Skeletal muscle satellite cell (primary cell): Measurements from ENCODE around the gene NHP2.

Experiments used
- H3K27me3 ChIP-seq: 2 replicates; pipeline ENCODE4 v1.7.0; 2013; ENCODE audit warnings: low read length; ENCODE audit not compliant: control insufficient read depth, insufficient read depth
- H3K36me3 ChIP-seq: 2 replicates; pipeline ENCODE4 v1.7.0; 2013; ENCODE audit warnings: mild to moderate bottlenecking, control low read depth, low read length; ENCODE audit not compliant: insufficient read depth
- H3K4me1 ChIP-seq: 2 replicates; pipeline ENCODE4 v1.7.0; 2013; ENCODE audit warnings: low read length; ENCODE audit not compliant: control insufficient read depth, insufficient read depth
- H3K4me2 ChIP-seq: 2 replicates; pipeline ENCODE4 v1.7.0; 2013; ENCODE audit warnings: mild to moderate bottlenecking, low read length
- H3K4me3 ChIP-seq: 2 replicates; pipeline ENCODE4 v1.7.0; 2013; ENCODE audit warnings: low read length
- H3K9ac ChIP-seq: 2 replicates; pipeline ENCODE4 v1.7.0; 2013; ENCODE audit warnings: mild to moderate bottlenecking, low read depth, low read length, moderate library complexity
- H3K9me3 ChIP-seq: replicated peaks from 2 replicates; pipeline ENCODE4 v1.7.0; 2013; ENCODE audit warnings: mild to moderate bottlenecking, control low read depth, low read length

The NHP2 gene

DNA sequence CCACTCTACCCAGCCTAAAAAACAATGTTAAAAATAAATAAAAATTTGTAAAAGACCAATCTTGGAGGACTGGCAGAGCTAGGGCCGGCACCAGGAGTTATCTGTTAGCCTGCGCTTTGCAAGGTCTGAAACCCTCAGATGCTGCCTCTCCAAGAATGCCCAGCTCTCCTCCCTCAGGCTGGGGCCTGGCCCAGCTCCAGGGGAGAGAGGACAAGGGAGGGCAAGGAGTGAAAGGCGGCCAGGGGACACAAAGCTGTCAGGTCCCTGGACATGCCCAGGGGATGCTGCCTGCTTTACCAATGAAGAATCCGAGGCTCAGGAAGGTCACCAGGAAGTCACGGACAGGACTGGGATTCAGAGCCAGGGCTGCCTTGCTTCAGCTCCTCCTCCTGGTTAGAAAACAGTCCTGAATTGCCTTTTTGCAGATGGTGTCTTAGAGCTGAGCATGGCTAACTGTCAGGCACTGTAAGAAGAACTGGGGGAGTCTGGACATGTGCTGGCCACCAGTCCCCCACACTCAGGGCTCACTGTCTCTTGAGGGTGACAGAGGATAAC lies 45.9 kb downstream of the NHP2 start:
- Histone ChIP-seq H3K9me3 (peaks cover 4% of the 10 kb centered on the region), H3K4me2 (no peak overlapping the region), H3K9ac (no peak overlapping the region), H3K36me3 (no peaks in the 10 kb centered on the region), H3K27me3 (peaks cover 36% of the 10 kb centered on the region), H3K4me3 (no peak overlapping the region), H3K4me1 (no peaks in the 10 kb centered on the region)

DNA sequence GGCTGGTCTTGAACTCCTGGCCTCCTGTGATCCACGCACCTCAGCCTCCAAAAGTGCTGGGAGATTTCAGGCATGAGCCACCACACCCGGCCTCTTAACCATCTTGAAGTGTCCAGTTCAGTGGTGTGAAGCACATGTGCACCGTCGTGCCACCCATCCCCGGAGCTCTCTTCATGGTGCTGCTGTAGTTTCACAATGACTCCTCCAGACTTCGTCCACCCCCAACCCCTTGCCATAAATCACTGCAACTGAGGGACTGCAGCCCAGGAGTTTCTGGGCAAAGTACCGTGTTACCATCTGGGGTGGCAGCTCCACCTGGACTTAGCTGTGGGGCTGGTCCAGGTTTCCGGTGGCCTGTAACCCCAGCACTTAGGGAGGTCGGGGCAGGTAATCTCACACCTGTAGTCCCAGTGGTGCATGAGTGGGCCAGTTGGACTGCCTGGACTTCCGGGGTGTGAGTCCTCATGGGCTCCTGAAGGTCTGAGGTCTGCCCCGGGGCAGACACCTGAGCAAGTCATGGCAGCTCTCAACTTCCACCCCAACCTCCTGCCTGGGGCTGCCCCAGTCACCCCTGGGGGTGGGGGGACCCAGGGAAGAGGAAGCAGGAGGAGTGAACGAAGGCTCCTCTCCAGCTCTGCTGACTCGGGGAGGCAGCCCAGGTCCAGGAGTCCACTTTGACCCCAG lies 47.0 kb downstream of the NHP2 start:
- Histone ChIP-seq H3K9ac (no peak overlapping the region), H3K4me3 (no peak overlapping the region), H3K27me3 (peaks cover 25% of the 10 kb centered on the region), H3K36me3 (no peaks in the 10 kb centered on the region), H3K4me2 (no peak overlapping the region), H3K4me1 (no peaks in the 10 kb centered on the region), H3K9me3 (no peaks in the 10 kb centered on the region)

DNA sequence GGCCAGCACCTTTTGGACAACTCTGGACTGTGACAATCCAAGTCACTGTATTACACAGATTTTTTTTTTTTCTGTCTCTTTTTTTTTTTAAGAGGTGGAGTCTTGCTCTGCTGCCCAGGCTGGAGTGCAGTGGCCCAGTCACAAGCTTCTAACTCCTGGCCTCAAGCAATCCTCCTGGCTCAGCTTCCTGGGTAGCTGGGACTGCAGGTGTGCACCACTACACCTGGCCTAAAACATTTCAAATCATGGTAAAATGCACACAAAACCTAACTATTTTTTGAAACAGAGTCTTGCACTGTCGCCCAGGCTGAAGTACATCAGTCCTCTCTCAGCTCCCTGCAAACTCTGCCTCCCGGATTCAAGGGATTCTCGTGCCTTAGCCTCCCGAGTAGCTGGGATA lies 47.6 kb downstream of the NHP2 start:
- Histone ChIP-seq H3K27me3 (peaks cover 24% of the 10 kb centered on the region), H3K9me3 (no peaks in the 10 kb centered on the region), H3K36me3 (no peaks in the 10 kb centered on the region), H3K4me3 (no peak overlapping the region), H3K4me1 (no peaks in the 10 kb centered on the region), H3K9ac (no peak overlapping the region), H3K4me2 (no peak overlapping the region)

GRCh38 chr5:178104492-178104891 lies 49.2 kb downstream of the NHP2 start:
- Histone ChIP-seq H3K4me3 (no peak overlapping the region), H3K27me3 (peaks cover 16% of the 10 kb centered on the region), H3K36me3 (no peaks in the 10 kb centered on the region), H3K9me3 (no peaks in the 10 kb centered on the region), H3K4me1 (no peaks in the 10 kb centered on the region), H3K9ac (no peak overlapping the region), H3K4me2 (no peak overlapping the region)

- H3K9me3 ChIP-seq: no peaks in the 10 kb centered on the region
- peaks cover 17% of the 10 kb centered on the region for H3K27me3 ChIP-seq
- H3K4me2 ChIP-seq: no peak overlapping the region
- H3K9ac ChIP-seq: no peak overlapping the region
- no peaks in the 10 kb centered on the region for H3K36me3 ChIP-seq
- no peak overlapping the region for H3K4me3 ChIP-seq
- no peaks in the 10 kb centered on the region for H3K4me1 ChIP-seq
Observed at GRCh38 chr5:178103612-178104011, 50.1 kb downstream of the NHP2 start.
